B cell (primary cell): ENCODE data around the gene AGR3.

Experiments
- EZH2 ChIP-seq: IDR thresholded peaks from 2 replicates; pipeline ENCODE4 v1.6.1; 2012; ENCODE audit warnings: borderline replicate concordance, low read depth, mild to moderate bottlenecking, moderate library complexity, low read length; ENCODE audit not compliant: insufficient read depth, poor library complexity, severe bottlenecking
- TF ChIP-seq, protein P1 (sequence below): fragments of 200-600 bp; IDR thresholded peaks from one replicate; pipeline ENCODE4 v1.8.0; 2022; ENCODE audit warnings: antibody characterized with exemption, mild to moderate bottlenecking

DNA sequence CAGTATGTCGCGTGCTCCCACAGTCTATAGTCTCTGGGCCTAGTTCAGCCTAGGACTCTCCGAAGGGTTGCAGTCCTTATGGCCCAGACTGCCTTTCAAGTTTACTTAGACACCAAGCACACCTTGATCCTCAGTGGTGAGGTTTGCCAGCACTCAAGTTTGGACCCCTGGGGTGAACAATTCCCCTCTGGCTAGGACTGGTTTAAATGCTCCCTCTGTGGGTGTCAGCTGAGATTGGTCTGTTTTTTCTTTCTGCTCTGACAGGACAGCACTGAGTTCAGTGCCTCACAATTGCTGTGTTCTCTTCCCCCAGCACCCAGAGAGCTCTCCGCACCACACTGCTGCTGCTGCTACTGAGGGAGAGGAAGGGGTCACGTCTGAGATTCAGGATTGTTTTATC lies 31.9 kb upstream of the AGR3 start:
- TF ChIP-seq, protein P1, sequence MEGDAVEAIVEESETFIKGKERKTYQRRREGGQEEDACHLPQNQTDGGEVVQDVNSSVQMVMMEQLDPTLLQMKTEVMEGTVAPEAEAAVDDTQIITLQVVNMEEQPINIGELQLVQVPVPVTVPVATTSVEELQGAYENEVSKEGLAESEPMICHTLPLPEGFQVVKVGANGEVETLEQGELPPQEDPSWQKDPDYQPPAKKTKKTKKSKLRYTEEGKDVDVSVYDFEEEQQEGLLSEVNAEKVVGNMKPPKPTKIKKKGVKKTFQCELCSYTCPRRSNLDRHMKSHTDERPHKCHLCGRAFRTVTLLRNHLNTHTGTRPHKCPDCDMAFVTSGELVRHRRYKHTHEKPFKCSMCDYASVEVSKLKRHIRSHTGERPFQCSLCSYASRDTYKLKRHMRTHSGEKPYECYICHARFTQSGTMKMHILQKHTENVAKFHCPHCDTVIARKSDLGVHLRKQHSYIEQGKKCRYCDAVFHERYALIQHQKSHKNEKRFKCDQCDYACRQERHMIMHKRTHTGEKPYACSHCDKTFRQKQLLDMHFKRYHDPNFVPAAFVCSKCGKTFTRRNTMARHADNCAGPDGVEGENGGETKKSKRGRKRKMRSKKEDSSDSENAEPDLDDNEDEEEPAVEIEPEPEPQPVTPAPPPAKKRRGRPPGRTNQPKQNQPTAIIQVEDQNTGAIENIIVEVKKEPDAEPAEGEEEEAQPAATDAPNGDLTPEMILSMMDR = no peak
- no peak for TF ChIP-seq EZH2
